Skeletal muscle tissue (tissue), 4 donors: ENCODE data around the gene GAA. TPM values are rescaled to one million over a fixed set of nuclear protein-coding genes. Genes with fewer than 3 reads are reported as not detected.

Source experiments
- H3K27ac ChIP-seq: one replicate; pipeline ENCODE4 v1.7.0; 2013; ENCODE audit warnings: mild to moderate bottlenecking, low read depth, low read length, inconsistent platforms
- H3K27me3 ChIP-seq, 3 donors: one replicate each; pipeline ENCODE4 v1.7.0; 2013; ENCODE audit warnings: low read length in 3 of 3; ENCODE audit not compliant: control insufficient read depth in 3 of 3, insufficient read depth in 3 of 3
- H3K36me3 ChIP-seq, 3 donors: one replicate each; pipeline ENCODE4 v1.7.0; 2013; ENCODE audit warnings: low read length in 3 of 3; ENCODE audit not compliant: control insufficient read depth in 3 of 3, insufficient read depth in 3 of 3
- H3K4me1 ChIP-seq, 3 donors: one replicate each; pipeline ENCODE4 v1.7.0; 2013; ENCODE audit warnings: low read length in 3 of 3, mild to moderate bottlenecking in 3 of 3; ENCODE audit not compliant: control insufficient read depth in 3 of 3, insufficient read depth in 3 of 3
- H3K4me3 ChIP-seq, 3 donors: one replicate each; pipeline ENCODE4 v1.7.0; 2013; ENCODE audit warnings: low read length in 3 of 3
- H3K9ac ChIP-seq, 3 donors: one replicate each; pipeline ENCODE4 v1.7.0; 2013; ENCODE audit warnings: low read length in 3 of 3, mild to moderate bottlenecking in 3 of 3, moderate library complexity in 2 of 3, low read depth in 1 of 3
- H3K9me3 ChIP-seq, 3 donors: one replicate each; pipeline ENCODE4 v1.7.0; 2013; ENCODE audit warnings: low read length in 3 of 3; ENCODE audit not compliant: control insufficient read depth in 3 of 3
- total RNA-seq: library from RNA; depleted of rRNA; stranded (reverse); fragments of >200 nt; gene quantifications from one replicate; pipeline ENCODE4 v1.2.3, GENCODE V29; 2014
- donor health status: Osteomylitis.

GAA gene
- total RNA-seq, 1 donor from 2014 or later, result 14.1 TPM

GRCh38 chr17:80065478-80066170 lies 35.8 kb upstream of the GAA start:
- H3K4me3 ChIP-seq, result no peak overlapping the region
- H3K27me3 ChIP-seq, result no peaks in the 10 kb centered on the region
- H3K9me3 ChIP-seq, result no peaks in the 10 kb centered on the region
- H3K27ac ChIP-seq, result no peak overlapping the region
- peaks cover 16 to 27% (median 19%) of the 10 kb centered on the region in 3 donors for H3K4me1 ChIP-seq
- no peaks in the 10 kb centered on the region for H3K36me3 ChIP-seq
- no peak overlapping the region for H3K9ac ChIP-seq

- Histone ChIP-seq H3K9me3 (no peaks in the 10 kb centered on the region), H3K9ac (no peak overlapping the region), H3K4me1 (peaks cover 22 to 37% (median 28%) of the 10 kb centered on the region in 3 donors), H3K27me3 (no peaks in the 10 kb centered on the region), H3K27ac (no peak overlapping the region), H3K36me3 (no peaks in the 10 kb centered on the region), H3K4me3 (no peak overlapping the region)
These were observed 33.9 kb upstream of the GAA start for GRCh38 chr17:80067393-80067986.

DNA sequence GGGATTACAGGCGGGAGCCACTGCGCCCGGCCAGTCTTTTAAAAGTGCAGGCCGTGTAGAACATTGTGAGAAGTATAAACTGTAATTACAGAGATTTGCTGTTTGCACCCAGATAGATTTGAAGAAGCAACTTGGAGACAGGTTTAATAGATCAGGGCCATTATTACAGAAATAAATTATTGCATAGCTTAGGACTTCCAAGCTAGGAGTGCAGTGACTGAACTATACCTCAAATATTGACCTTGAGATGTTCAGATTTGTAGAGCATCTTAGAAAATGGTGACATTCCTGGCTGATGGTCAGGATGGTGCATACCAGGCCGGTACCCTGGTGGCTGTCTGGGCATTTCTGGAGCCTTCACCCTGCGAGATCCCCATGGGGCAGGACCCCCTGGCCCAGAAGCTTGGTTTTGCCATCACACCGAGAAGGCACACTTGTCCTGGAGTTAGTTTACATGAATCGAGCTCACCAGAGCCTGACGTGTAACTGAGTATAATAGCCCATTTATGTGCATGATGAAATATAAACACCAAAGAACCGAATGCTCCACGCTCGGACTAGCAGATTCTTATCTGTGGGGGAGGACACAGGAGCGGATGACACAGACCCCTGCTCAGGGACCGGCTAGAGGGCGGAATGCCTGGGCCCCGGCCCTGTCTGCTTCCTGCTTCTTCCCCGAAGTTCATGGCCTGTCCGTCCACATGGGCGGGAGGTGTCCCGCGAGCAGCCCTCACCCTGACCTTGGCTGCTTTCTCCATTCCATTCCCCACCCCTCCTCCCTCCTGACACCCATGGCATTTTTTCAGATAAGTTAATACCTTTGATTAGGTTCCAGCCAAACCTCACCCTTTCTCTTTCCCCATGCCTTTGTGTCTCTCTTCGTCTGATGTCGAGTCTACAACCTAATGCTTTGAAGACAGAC lies 32.8 kb upstream of the GAA start:
- peak overlapping the region; percentile 74 for H3K27ac ChIP-seq
- H3K9ac ChIP-seq, result peak overlapping the region in 1 of 3 donors; percentile 40
- no peaks in the 10 kb centered on the region for H3K9me3 ChIP-seq

GRCh38 chr17:80070375-80071115 lies 30.8 kb upstream of the GAA start:
- Histone ChIP-seq H3K36me3 (no peaks in the 10 kb centered on the region), H3K4me1 (peaks cover 19 to 22% (median 22%) of the 10 kb centered on the region in 3 donors), H3K27me3 (no peaks in the 10 kb centered on the region), H3K9ac (peak overlapping the region; percentile 72 to 87 (median 84)), H3K27ac (peak overlapping the region; percentile 74), H3K4me3 (peak overlapping the region; percentile 51 to 68 (median 62)), H3K9me3 (no peaks in the 10 kb centered on the region)

More for the DNA sequence above, 32.8 kb upstream of the GAA start:
- peaks cover 22 to 34% (median 28%) of the 10 kb centered on the region in 3 donors for H3K4me1 ChIP-seq
- no peaks in the 10 kb centered on the region for H3K27me3 ChIP-seq
- H3K36me3 ChIP-seq, result no peaks in the 10 kb centered on the region
- H3K4me3 ChIP-seq, result no peak overlapping the region

DNA sequence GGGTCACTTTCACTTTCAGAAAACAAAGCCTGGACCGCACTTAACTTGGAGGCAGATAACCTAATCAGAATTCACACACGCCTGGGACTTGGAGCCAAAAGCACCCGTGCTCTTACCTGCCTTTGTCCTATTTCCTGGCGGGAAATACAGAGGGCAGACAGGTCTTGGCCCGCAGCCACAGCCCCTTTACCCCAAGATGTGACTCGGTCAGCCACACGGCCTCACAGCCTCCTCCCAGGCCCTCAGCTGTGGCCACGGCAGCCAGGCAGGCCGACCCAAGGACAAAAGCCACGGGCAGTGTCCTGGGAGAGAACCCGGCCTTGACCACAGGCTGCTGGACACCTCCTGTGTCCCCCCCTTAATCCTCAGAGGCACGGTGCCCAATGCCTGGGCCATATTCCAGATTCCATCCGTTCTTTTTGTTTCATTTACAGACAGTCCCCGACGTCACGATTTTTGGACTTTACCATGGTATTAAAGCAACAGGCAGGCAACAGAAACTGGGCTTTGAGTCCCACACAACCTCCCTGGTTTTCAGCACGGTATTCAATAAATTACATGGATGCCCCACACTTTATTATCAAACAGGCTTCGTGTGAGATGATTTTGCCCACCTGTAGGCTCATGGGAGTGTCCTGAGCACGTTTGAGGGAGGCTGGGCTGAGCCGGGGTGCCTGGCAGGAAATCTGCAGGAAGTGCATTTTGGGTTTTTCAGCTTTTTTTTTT lies 30.1 kb upstream of the GAA start:
- peak overlapping the region; percentile 51 to 68 (median 62) for H3K4me3 ChIP-seq
- H3K4me1 ChIP-seq, result peaks cover 19 to 22% (median 22%) of the 10 kb centered on the region in 3 donors
- no peaks in the 10 kb centered on the region for H3K36me3 ChIP-seq
- H3K9ac ChIP-seq, result peak overlapping the region; percentile 72 to 87 (median 84)
- H3K27ac ChIP-seq, result peak overlapping the region; percentile 74
- H3K9me3 ChIP-seq, result no peaks in the 10 kb centered on the region
- no peaks in the 10 kb centered on the region for H3K27me3 ChIP-seq

GRCh38 chr17:80072410-80072809 lies 29.0 kb upstream of the GAA start:
- Histone ChIP-seq H3K9ac (no peak overlapping the region), H3K9me3 (no peaks in the 10 kb centered on the region), H3K4me1 (peaks cover 19 to 22% (median 22%) of the 10 kb centered on the region in 3 donors), H3K27me3 (no peaks in the 10 kb centered on the region), H3K4me3 (no peak overlapping the region), H3K27ac (no peak overlapping the region), H3K36me3 (no peaks in the 10 kb centered on the region)

DNA sequence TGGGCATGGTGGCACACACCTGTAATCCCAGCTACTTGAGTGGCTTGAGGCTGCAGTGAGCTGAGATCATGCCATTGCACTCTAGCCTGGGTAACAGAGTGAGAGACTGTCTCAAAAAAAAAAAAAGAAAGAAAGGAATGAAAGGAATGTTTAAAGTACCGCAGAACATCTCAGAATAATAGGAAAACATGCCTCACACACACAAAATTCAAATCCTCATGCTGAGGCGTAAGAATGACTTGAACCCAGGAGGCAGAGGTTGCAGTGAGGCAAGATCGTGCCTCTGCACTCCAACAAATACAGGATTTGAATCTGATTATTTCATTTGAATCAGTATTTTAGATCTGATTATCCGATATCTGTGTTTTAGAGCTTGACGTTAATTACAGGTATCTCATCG lies 21.3 kb upstream of the GAA start:
- Histone ChIP-seq H3K9ac (no peak overlapping the region), H3K27me3 (no peaks in the 10 kb centered on the region), H3K27ac (no peak overlapping the region), H3K4me3 (no peak overlapping the region), H3K4me1 (peaks cover 5 to 6% (median 5%) of the 10 kb centered on the region in 3 donors), H3K9me3 (no peaks in the 10 kb centered on the region), H3K36me3 (no peaks in the 10 kb centered on the region)

DNA sequence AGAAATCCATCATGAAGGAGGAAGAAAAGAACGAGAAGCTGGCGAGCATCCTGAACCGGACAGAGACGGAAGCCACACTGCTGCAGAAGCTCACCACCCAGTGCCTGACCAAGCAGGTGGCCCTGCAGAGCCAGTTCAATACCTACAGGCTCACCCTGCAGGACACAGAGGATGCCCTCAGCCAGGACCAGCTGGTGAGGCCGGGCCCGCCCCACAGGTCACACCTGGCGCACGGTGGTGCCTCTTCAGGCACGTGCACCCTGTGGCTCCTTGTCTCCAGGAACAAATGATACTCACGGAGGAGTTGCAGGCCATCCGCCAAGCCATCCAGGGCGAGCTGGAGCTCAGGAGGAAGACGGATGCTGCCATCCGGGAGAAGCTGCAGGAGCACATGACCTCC lies 19.8 kb upstream of the GAA start:
- Histone ChIP-seq H3K27ac (no peak overlapping the region), H3K4me1 (peaks cover 5 to 6% (median 5%) of the 10 kb centered on the region in 3 donors), H3K9ac (no peak overlapping the region), H3K4me3 (no peak overlapping the region), H3K36me3 (no peaks in the 10 kb centered on the region), H3K27me3 (no peaks in the 10 kb centered on the region), H3K9me3 (no peaks in the 10 kb centered on the region)
